ENCODE data around the gene DNASE2B.

Gene DNASE2B, protein sequence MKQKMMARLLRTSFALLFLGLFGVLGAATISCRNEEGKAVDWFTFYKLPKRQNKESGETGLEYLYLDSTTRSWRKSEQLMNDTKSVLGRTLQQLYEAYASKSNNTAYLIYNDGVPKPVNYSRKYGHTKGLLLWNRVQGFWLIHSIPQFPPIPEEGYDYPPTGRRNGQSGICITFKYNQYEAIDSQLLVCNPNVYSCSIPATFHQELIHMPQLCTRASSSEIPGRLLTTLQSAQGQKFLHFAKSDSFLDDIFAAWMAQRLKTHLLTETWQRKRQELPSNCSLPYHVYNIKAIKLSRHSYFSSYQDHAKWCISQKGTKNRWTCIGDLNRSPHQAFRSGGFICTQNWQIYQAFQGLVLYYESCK

DNA sequence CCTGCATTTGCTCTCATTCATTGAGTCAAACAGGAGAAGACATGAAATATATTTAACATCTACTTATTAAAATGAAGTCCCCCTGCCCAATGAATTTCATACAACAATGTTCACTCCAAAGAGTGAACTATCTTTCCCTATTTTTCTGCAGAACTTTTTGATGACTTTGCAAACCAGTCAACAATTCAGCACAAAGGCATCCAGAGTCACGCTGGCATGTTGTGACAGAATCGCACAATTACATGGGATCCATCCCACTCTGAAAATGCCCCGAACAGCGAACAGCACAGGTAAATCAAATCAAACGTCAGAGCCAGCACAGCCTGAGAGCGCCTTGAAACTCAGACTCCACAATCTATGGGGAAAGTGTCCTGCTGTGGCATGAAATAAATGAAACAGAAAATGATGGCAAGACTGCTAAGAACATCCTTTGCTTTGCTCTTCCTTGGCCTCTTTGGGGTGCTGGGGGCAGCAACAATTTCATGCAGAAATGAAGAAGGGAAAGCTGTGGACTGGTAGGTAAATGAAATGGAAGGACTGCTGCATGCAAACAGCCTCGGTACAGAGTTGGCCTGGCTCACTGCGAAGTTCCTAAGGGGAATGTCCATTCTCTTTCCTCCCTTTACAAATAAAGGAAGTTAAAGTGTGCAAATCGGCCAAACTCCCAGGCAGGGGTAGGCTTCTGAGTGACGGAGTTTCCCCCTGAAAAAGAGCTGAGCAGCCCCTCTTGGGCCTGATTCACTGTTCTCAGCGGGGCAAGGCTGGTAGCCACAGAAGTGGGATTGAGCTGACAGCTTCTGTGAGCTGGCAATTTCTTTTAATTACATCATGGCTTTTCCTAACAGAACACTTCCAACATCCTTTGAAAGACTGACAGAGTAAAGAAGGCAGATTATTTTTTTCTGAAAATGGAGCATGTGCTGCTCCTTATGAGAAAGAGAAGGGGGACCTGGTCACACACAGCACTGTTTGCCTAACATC, at the start of gene DNASE2B:
Gene DNASE2B (plus strand): TSS at position 310 of the 981 bp plus-strand sequence. CDS start 81 bp downstream, at position 391.
- no peak for DNase-seq

DNA sequence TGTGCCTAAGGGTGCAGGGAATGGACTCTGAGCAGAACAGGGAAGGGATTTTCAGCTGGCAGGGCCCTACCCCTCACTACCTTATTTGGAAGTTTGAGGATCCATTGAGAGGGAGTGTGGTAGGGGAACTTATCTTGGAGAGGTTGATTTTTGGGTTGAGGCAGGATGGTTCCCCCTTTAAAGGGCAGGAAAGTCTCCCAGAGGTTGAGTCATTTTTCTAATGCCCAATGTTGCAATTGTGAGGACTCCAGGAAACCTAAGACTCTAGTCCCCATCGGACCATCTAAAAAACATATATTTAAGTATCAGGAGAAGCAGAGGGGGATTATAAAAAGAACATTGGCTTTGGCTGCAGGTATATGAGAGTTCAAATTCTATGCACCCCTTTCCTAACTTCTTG, 49.5 kb upstream of the DNASE2B start:
- DNase-seq: no peak

DNA sequence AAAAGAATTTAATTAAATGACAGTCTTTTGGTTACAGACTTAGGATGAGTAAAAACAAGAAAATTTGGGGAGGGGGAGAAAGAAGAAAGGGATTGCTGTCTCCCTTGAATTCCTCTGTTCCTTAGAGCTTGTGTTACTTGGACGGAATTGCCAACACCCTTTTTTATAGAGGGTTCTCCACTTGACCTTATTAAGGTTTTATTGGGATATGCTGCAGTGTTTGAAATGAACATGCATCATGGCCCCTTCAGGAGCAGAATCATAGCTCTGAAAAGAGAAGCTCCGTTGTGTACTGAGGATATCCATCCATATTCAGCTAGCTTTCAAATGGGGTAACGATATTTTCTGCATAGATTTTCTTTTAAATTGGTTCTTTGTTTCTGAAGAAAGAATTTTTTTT, 48.2 kb upstream of the DNASE2B start:
- no peak for DNase-seq

DNA sequence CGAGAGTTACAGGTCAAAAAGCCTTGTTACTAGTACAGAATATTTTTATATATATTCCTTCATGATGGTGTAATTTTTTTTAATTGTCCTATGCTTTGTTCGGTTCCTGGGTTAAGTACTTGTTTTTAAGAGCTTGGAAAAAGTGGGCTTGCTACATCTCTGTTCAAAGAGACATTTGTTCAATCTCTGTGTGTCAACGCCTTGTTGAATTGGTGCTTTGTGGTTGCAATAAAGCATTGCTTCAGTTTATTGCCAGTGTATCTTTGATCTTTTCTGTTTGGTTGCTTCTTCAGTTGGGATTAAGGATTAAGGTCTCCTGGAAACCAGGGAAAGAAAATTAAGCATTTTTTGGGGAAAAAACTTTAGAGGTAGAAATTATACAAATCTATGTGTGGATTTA, 47.7 kb upstream of the DNASE2B start:
- DNase-seq: no peak

DNA sequence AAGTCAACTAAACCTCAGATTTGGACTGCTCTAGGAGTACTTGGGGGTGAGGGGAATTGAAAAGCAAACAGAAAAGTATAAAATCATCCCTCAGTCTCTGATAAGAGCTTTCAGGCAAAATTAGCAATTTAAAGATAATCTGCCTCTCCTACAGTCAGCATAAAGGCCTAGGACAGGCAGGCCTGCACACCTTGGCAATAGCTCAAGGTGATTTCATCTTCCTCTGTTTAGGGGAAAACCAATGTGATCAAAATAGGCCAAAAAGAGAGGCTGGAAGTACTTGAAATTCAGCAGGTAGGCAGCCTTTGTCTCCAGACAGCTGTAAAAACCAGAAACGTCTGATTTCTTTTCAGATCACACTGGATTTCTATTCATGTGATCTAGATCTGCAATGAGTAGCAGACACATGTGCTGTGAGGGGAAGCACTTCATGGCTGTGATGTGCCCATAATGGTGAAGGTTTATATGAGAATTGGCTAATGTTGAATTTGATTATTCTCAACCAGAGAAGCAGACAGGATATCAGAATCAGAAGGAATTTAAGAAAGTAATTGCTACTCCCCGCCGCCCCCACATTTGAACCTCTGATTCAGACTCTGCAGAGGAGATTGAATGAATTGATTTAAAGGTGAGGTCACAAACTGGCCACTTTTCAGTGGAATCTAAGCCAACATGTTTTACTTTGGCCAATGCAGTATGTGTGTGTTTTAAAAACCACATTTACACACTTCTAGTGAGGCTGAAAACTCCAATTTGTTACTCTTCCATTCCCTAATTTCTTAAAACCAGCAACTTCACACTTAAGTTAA, 45.8 kb upstream of the DNASE2B start:
- DNase-seq: no peak

DNA sequence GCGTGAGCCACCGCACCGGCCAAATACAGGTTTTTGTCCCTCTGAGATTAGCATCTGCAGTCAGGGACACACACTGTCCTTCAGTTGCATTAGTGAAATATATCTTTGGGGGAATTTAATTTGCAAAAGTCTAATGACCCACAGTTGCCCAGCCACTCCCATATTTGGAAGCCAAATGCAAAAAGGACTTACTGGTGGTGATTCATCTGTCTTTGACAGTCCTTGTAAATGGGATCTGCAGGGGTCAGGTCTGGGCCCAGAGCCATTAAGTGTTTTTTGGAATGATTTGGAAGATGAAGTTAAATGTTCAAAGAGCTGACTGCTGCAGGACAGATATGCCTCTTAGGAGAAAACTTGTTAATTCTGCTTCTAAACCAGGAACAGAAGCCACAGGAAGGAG, 44.6 kb upstream of the DNASE2B start:
- DNase-seq: no peak

DNA sequence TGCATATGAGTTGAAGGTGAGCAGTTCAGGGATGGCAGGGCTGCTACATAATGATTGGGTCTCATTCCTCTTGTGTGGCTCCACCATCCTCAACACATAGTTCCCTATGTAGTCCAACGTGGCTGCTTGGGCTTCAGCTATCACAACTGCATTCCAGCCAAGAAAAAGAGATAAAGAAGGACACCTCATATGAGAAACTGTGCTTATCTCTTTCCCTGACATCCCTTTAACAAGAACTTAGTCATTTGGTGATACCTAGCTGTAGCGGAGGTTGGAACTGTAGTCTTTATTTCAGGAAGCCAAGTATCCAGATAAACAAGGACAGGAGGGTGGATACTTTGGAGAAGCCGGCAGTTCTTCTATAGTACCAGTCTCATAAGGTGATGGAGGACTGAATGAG, 42.7 kb upstream of the DNASE2B start:
- no peak for DNase-seq

DNA sequence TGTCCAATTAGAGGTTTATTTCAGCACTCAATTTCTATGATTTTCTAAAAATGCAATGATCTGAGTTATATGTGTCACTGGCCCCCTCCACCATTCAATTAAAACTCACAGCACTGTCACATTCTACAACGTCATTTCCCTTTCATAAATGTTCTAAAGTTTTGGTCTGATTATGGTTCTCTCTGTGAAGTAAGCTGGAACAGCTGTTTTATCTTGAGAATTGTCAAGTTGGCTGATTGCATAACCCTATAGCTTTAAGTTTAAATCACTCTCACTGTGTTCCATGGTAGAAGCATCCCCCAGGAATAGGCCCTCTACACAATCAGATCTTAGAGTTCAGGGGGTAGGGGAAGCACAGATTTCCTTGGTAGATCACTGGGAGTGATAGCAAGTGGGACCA, 41.4 kb upstream of the DNASE2B start:
- DNase-seq: no peak

DNA sequence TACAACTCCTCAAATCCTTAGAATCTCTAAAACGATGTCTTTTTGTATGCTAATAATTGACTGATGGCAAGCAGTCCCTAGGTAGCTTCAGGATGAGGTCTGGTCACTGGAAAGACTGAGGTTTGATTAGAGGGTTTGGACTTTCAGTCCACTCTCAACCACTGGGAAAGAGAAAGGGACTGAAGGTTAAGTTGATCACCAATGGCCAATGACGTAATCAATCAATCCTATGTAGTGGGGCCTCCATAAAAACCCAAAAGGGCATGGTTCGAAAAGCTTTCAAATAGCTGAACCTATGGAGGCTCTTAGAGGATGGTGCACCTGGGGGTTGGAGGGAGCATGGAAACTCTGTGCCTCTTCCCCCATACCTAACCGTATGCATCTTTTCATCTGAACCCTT, 39.6 kb upstream of the DNASE2B start:
- DNase-seq: no peak

DNA sequence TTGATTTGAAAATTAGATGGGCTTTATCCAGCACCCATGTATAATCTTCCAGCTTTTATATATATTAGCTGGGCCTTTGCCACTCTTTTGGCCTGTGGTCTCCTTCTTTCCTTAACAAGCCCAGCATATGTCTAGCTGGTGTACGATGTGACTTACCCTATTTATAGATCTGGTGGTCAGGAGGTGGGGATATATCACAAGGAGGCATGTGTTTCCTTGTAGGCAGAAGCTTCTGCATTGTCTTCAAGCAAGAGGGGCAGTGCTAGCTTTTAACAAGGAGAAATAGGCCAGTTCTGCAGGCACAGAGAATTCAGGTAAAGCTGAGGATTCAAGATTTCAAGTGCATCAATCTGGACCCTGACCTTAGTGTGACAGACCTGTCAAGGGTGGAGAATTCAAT, 38.0 kb upstream of the DNASE2B start:
- DNase-seq: no peak

DNA sequence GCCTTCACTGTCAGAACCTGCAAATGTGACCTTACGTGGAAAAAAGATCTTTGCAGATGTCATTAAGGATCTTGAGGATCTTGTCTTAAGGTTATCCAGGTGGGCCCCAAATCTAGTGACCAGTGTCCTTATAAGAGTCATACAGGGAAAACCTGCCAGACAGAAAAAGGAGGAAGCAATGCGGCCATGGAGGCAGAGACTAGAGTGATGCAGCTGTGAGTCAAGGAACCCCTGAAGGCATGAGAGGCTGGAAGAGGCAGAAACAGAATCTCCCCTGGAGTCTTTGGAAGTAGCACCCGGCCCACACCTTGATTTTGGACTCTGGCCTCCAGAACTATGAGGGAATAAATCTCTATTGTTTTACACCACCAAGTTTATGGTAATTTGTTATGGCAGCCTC, 36.5 kb upstream of the DNASE2B start:
- no peak for DNase-seq

DNA sequence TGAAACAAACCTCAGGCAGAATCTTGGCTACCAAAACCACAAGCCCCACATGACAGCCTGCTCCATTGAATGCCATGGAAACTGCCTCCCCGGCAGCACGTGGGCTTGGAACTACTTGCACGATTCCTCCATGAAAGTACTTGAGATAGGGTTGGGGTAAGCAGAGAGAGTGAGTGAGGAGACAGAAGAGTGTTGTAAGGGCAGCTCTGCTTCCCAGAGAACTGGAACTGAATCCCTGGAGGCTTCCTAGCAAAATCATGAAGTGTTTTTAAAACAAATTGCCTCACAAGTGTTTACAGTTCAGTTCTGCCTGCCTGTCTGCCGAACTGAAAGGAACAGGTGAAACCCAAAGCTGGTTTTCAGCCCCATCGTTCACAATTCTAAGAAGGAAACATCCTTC, 35.3 kb upstream of the DNASE2B start:
- no peak for DNase-seq

DNA sequence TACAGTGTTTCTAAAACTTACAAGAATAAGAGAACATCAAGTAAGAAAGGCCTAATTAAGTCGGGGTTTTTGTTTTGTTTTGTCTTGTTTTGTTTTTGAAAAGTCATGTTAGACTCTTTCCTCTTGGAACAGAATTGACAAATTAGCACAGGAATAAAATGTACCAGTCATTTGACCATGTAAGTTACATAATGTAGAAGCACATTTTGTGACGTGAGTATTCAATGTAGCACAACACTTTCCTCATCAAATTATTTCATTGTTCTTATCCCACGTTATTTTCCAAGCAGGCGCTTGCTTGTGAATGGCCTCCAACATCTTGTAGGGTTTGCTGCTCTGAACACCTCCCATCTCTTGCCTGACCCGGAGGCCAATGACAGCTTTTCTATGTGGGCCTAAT, 34.7 kb upstream of the DNASE2B start:
- no peak for DNase-seq

DNA sequence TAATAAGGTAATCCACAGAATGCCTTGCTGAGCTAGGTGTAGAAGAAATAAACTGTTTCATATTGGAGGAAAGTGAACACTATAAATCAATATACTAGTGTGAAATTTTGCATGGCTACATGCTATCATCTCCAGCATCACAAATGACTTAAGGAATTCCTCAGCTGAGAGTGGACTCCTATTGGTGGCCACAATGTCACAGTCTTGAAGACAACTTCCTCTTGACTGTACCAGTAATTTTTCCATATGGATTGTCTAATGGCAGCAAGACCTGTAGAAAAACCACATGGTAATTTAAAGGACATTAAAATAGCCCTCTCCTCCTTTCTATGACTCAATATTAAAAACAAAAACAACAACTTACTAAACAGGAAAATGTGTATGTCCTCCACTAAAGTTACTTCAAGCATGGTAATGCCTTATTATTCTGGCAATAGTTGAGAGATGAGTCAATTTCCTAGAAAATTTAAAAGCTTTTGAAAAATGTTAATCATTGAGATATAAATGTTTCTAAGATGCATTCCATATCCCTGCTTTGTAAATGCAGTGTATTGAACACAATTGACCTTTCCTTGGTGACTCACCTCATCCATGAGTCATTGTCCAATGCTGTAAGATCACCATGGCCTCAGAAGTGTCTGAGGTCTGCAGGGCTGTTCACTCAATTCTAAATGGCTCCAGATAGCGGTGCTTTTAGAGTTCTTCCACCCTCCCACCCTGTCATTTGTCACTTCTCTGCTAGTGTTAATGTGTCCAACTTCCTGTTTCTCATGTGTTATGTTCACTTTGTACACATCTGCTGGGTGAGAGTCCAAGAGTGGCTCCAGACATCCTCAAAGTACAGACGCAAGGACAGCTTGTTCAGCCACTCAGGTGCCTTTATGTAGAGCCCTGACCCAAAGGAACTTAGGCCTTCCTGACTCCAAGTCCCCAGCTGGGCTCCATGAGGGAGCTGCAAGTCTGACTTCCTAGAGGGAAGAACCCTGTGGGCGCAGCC, 32.8 kb upstream of the DNASE2B start:
- DNase-seq: no peak

DNA sequence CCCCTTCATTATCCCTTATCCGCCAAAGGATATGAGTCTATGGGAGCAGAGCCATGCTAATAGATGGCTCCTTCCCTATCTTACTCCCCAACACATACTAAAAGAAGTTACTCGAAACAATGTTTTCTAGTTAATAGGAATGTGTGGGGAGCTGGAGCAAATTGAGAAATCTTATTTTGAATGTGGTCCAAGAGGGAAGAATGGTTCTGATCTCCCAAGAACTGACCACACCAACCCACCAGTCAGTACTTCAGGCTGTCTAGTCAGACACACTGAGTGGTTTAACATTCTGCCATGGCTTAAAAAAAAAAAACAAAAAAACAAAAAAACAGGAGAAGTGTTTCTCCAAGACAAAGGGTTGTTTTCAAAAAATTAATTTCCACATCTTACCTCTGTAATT, 31.5 kb upstream of the DNASE2B start:
- no peak for DNase-seq

DNA sequence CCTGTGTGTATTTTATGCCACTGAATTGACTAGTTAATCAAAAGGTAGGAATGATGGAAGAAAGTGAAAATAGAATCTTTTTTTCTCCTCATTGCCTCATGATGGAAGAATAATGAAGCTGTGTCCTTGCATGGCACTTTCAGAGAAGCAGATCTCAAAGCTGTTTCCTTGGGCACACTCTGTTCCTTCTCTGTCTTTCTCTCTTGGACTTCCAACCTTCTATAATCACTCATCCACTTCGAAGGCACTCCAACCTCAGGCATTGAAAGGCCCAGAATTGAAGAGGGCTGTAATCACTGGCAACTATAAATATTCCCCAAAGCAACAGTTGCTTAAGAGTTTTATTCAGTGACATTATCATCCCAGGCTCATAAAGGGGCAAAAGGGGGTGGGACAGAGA, 31.1 kb upstream of the DNASE2B start:
- DNase-seq: no peak

DNA sequence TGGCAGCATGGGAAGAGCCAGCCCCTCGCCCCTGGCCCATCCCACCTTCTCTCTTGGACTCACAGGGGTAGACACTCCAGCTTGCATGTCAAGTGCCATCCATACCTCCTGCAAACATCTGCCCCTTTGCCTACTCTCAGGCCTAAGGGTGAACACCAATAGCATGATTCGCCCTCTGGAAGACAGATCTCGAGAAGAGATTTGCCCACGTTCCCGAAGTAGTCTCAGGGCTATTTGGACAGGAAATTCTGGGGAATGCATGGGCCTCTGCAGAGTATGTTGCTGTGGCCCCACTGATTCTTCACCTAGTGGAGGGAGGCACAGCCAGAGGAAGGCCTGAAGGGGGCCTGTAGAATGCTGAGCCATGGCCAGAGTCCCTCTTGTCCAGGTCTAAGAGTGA, 29.8 kb upstream of the DNASE2B start:
- DNase-seq: no peak

DNA sequence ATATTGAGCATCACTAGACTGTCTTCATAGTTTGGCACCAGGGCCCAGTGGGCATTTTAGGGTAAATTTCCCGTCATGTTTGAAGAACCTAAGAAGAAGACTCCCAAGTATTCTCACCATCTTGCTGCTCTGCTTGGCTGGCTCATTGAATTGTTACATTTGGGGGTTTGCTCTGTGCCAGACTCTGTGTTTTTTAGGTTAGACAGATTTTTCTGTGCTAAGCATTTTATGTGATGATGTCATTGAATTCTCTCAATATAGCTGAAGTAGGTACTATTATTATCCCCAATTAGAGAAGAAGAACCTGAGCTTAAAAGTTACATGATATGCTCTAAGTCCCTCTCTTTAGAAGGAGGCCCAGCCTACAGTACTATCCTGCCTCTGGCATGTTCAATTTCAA, 28.0 kb upstream of the DNASE2B start:
- no peak for DNase-seq

DNA sequence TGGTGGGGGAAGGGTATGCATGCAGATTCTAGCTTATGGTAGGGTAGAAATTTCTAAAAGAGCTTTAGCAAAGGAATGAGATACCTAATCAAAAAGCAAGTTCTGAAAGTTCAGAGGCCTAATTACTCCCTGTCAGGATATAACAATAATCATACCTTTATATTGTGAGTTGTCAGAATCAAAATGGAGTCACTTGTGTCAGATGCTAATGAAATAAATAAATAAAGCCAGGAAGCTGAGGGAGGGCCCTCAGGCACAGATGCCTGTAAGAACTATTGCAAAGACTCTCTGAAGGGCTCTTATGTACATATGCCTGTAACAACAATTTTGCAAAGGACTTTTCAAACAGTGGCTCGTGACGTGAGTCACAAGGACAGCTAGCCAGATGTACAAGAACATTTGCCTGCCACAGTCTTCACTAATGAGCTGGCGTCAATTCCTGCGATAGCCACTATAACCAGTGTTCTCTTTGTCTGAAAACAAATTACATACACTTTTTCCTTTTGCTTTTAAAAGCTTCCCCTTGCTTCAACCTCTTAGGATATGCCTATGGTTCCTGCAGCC, 27.4 kb upstream of the DNASE2B start:
- no peak for DNase-seq

DNA sequence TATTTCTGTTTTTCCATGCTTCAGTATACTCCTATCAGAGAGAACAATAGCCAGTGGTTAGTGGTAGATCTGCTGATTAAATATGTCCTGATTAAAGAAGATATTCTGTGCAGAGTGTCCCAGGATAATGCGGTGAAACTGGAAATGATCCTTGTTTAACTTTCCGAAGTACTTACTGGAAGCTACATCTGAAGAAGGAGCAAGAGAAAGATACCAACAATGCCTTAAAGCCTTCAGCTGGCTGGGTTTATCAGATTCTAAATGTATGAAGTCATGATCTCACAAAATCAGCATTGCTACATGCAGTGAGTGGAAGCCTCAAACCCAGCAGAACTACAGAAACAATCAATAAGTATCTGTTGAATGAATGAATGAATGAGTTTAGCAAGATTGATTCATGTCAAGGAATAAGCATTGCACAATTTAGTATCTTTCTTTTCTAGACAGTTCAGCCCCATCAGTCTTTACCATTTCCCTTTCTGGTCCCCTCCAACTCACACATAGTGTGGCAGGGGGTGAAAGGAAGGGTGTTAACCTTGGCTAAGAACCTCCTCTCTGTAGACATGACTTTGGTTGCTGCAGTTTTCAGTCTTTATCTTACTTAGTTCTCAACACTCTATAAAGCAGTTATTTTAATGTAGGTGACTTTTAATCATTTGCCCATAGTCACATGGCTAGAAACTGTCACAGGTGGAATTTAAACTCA, 24.7 kb upstream of the DNASE2B start:
- no peak for DNase-seq
